ENCODE results near the gene FBN3.

The FBN3 gene

GRCh38 chr19:8074501-8074900 lies 74.9 kb downstream of the FBN3 start:
- POLR2A ChIA-PET = no interaction called here
- no peak for DNase-seq (ENCODE audit: extremely low spot score)
- CTCF ChIA-PET = no interaction called here
- no peak for TF ChIP-seq CTCF (IDR thresholded peaks at IDR 0.05; ENCODE audit: control extremely low read depth, extremely low read depth, low read depth, missing control alignments)

- CTCF ChIA-PET = no interaction called here
- DNase-seq (ENCODE audit: extremely low spot score) = no peak
- POLR2A ChIA-PET = no interaction called here
- TF ChIP-seq CTCF (IDR thresholded peaks at IDR 0.05; ENCODE audit: control extremely low read depth, extremely low read depth, low read depth, missing control alignments) = no peak
Observed at GRCh38 chr19:8071912-8072311, 77.5 kb downstream of the FBN3 start.

GRCh38 chr19:8069096-8069973 lies 80.1 kb downstream of the FBN3 start:
- ChIA-PET POLR2A (no interaction called here), CTCF (interaction anchor here (1.0 to 1.4 kb wide), 4 partner anchors 9 to 125 kb away, joined by 3 to 4 read pairs (median 3); no protein-coding TSS in a partner anchor)
- no peak for DNase-seq (ENCODE audit: extremely low spot score)
- peak; percentile 39 for TF ChIP-seq CTCF (IDR thresholded peaks at IDR 0.05; ENCODE audit: control extremely low read depth, extremely low read depth, low read depth, missing control alignments)

- no peak for TF ChIP-seq CTCF (IDR thresholded peaks at IDR 0.05; ENCODE audit: control extremely low read depth, extremely low read depth, low read depth, missing control alignments)
- DNase-seq (ENCODE audit: extremely low spot score) = no peak
- ChIA-PET CTCF (no interaction called here), POLR2A (no interaction called here)
Observed at GRCh38 chr19:8065875-8066261, 83.5 kb downstream of the FBN3 start.

- DNase-seq (ENCODE audit: extremely low spot score) = no peak
- POLR2A ChIA-PET = no interaction called here
- CTCF ChIA-PET = no interaction called here
- TF ChIP-seq CTCF (IDR thresholded peaks at IDR 0.05; ENCODE audit: control extremely low read depth, extremely low read depth, low read depth, missing control alignments) = no peak
Observed at GRCh38 chr19:8064911-8065874, 84.2 kb downstream of the FBN3 start.

GRCh38 chr19:8057545-8058270 lies 91.7 kb downstream of the FBN3 start:
- no peak for TF ChIP-seq CTCF (IDR thresholded peaks at IDR 0.05; ENCODE audit: control extremely low read depth, extremely low read depth, low read depth, missing control alignments)
- POLR2A ChIA-PET = no interaction called here
- no peak for DNase-seq (ENCODE audit: extremely low spot score)
- CTCF ChIA-PET = interaction anchor here (1.4 to 1.7 kb wide), 2 partner anchors 10 to 12 kb away, joined by 4 to 6 read pairs; no protein-coding TSS in a partner anchor

All from GM10248 (cell line).